ENCODE measurements around the gene MOXD1.

DNA sequence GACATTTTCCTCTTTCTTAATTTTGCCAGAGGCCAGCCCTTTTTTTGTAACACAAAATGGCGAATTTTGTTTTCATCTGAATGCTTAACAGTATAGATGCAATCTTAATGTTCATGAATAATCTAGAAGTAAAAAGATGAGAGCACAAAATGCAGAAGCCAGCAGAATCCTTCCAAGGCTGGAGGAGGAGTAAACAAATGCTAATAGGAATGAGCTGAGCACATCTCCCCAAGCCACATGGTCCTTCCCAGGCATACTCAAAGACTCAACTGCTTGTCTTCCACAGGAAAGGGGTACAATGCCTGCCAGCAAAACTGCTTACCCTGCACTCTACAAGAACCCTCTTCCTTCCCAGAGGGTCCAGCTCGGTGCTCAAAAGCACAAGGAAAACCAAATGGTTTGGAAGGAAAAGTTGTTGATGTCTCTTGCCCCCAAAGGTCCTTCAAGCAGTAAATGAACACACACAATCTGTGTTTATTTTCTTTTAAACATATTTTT lies 155.1 kb downstream of the MOXD1 start:
- no peak for TF ChIP-seq CTCF (IDR thresholded peaks at IDR 0.05)
- TF ChIP-seq POLR2A (IDR thresholded peaks at IDR 0.05): no peak
- TF ChIP-seq POLR2AphosphoS5 (IDR thresholded peaks at IDR 0.05): no peak

Data from prostate gland (tissue), 2 donors.